Gastrocnemius medialis (tissue), 4 donors: Measurements from ENCODE around the gene VAT1.

Experiments used
- CTCF ChIP-seq, 5 experiments: fragments of 450-650 bp in 3 of 5; fragments of 200-600 bp in 2 of 5; sonication (generic) in 2 of 5; IDR thresholded peaks in 4 of 5; conservative IDR thresholded peaks in 1 of 5; 1 replicate in 4 of 5; 2 replicates in 1 of 5; pipeline ENCODE4 v1.5.1; 2016 to 2019; ENCODE audit warnings: antibody characterized with exemption in 5 of 5, mild to moderate bottlenecking in 3 of 5, moderate library complexity in 3 of 5
- POLR2A ChIP-seq, 2 donors: fragments of 450-650 bp; IDR thresholded peaks; one replicate each; pipeline ENCODE4 v1.6.1; 2017; ENCODE audit warnings: antibody characterized with exemption in 2 of 2, mild to moderate bottlenecking in 2 of 2, moderate library complexity in 2 of 2

GRCh38 chr17:43025766-43026537, 3.8 kb upstream of the VAT1 start:
- TF ChIP-seq CTCF (IDR thresholded peaks at IDR 0.05 in 4 of 5, conservative IDR thresholded peaks at IDR 0.05 in 1 of 5), result no peak
- no peak for TF ChIP-seq POLR2A (IDR thresholded peaks at IDR 0.05)
